Gastroesophageal sphincter (tissue), 3 donors: Measurements from ENCODE around the gene HOXD8.

Experiments used
- EP300 ChIP-seq: sonication (generic); formaldehyde crosslinking; IDR thresholded peaks from one replicate; pipeline ENCODE4 v1.6.1; 2017; ENCODE audit warnings: antibody characterized with exemption, mild to moderate bottlenecking
- POLR2A ChIP-seq, 2 donors: fragments of 450-650 bp; IDR thresholded peaks; one replicate each; pipeline ENCODE4 v1.6.1; 2017; ENCODE audit warnings: antibody characterized with exemption in 2 of 2, mild to moderate bottlenecking in 2 of 2, moderate library complexity in 1 of 2
- POLR2AphosphoS5 ChIP-seq: sonication (generic); formaldehyde crosslinking; IDR thresholded peaks from one replicate; pipeline ENCODE4 v1.6.1; 2017; ENCODE audit warnings: antibody characterized with exemption
- TF ChIP-seq, protein P1 (sequence below), 4 experiments: fragments of 200-600 bp in 2 of 4; fragments of 450-650 bp in 2 of 4; sonication (generic) in 1 of 4; IDR thresholded peaks; one replicate each; pipeline ENCODE4 v1.5.1; 2017 to 2019; ENCODE audit warnings: antibody characterized with exemption in 4 of 4, mild to moderate bottlenecking in 2 of 4, moderate library complexity in 2 of 4

DNA sequence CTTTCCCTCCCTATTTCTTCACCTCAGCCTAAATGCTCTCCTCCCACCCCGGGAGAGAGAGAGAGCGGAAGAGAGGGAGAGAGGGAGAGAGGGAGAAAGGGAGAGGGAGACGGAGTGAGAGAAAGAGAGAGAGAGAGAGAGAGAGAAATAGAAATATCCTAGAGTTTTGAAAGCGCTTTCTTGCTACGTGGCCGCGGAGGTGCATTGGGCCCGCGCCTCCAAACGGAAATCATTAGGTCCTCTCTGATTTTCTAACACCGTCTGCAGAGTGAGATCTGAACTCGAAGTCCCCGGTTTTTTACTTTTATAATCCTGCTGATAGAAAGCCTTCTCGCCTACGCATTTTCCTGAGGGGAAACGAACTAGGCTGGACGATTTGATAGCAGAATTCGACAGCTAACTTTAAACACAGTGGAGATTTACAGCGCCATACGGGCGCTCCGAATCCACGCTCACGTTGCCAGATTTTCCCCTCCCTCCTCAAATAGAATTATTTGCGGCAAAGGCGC, 44.8 kb upstream of the HOXD8 start:
- TF ChIP-seq, protein P1, sequence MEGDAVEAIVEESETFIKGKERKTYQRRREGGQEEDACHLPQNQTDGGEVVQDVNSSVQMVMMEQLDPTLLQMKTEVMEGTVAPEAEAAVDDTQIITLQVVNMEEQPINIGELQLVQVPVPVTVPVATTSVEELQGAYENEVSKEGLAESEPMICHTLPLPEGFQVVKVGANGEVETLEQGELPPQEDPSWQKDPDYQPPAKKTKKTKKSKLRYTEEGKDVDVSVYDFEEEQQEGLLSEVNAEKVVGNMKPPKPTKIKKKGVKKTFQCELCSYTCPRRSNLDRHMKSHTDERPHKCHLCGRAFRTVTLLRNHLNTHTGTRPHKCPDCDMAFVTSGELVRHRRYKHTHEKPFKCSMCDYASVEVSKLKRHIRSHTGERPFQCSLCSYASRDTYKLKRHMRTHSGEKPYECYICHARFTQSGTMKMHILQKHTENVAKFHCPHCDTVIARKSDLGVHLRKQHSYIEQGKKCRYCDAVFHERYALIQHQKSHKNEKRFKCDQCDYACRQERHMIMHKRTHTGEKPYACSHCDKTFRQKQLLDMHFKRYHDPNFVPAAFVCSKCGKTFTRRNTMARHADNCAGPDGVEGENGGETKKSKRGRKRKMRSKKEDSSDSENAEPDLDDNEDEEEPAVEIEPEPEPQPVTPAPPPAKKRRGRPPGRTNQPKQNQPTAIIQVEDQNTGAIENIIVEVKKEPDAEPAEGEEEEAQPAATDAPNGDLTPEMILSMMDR (IDR thresholded peaks at IDR 0.05), result no peak
- no peak for TF ChIP-seq EP300
- no peak for TF ChIP-seq POLR2A (IDR thresholded peaks at IDR 0.05)
- TF ChIP-seq POLR2AphosphoS5, result no peak
